H1 (cell line): Measurements from ENCODE around the gene SCO2. TPM values are rescaled to one million over a fixed set of nuclear protein-coding genes. Genes with fewer than 3 reads are reported as not detected.

Experiments
- CTCF ChIA-PET: fragments of 300-600 bp; sonication (Branson Sonifier 250); formaldehyde crosslinking; loops from one replicate; lab custom pipeline; 2021; ENCODE audit not compliant: partially characterized antibody; lab: Charles Lee
- POLR2A ChIA-PET: fragments of 300-600 bp; sonication (Branson Sonifier 250); formaldehyde crosslinking; loops from one replicate; lab custom pipeline; 2021; ENCODE audit warnings: inconsistent platforms; ENCODE audit not compliant: partially characterized antibody; lab: Charles Lee
- DNase-seq, 2 experiments: peaks; one replicate each; pipeline versions ENCODE4 v3.0.0 to v3.0.0-alpha.2; 2010 to 2022; ENCODE audit warnings: low spot score in 2 of 2, low read depth in 1 of 2, mixed read lengths in 1 of 2
- FAIRE-seq: peaks from 2 replicates; lab custom pipeline; 2011; peaks lifted over from hg19 to GRCh38; lab: Jason Lieb, UNC
- H2AFZ ChIP-seq: 2 replicates; pipeline ENCODE4 v1.8.1; 2012; ENCODE audit warnings: low read length, inconsistent platforms
- H2AK5ac ChIP-seq: 2 replicates; pipeline ENCODE4 v1.6.1; 2013; ENCODE audit warnings: low read depth, low read length
- H2BK120ac ChIP-seq: replicated peaks from 2 replicates; pipeline ENCODE3; 2013; ENCODE audit warnings: low read depth, low read length, inconsistent platforms
- H2BK12ac ChIP-seq: 2 replicates; pipeline ENCODE4 v1.6.1; 2013; ENCODE audit warnings: low read depth, low read length
- H2BK15ac ChIP-seq: 2 replicates; pipeline ENCODE4 v1.6.1; 2013; ENCODE audit warnings: low read length
- H2BK20ac ChIP-seq: 2 replicates; pipeline ENCODE4 v1.6.1; 2013; ENCODE audit warnings: low read length
- H2BK5ac ChIP-seq: 2 replicates; pipeline ENCODE4 v1.6.1; 2013; ENCODE audit warnings: low read depth, low read length
- H3K14ac ChIP-seq: 2 replicates; pipeline ENCODE4 v1.6.1; 2013; ENCODE audit warnings: inconsistent platforms; ENCODE audit not compliant: insufficient read length
- H3K18ac ChIP-seq: 2 replicates; pipeline ENCODE4 v1.6.1; 2013; ENCODE audit warnings: low read length; ENCODE audit errors: extremely low read depth
- H3K23ac ChIP-seq: 2 replicates; pipeline ENCODE4 v1.6.1; 2013; ENCODE audit warnings: inconsistent platforms; ENCODE audit not compliant: insufficient read length
- H3K23me2 ChIP-seq: 2 replicates; pipeline ENCODE4 v1.6.1; 2013; ENCODE audit warnings: low read depth, low read length
- H3K27ac ChIP-seq: 2 replicates; pipeline ENCODE4 v1.6.1; 2011; ENCODE audit warnings: low read depth, low read length, inconsistent platforms
- H3K27me3 ChIP-seq, 4 experiments: replicated peaks in 1 of 4; 1 replicate in 1 of 4; 2 replicates in 3 of 4; pipeline versions ENCODE4 v1.6.1 to v1.8.1; 2011 to 2013; ENCODE audit warnings: low read length in 3 of 4, mild to moderate bottlenecking in 3 of 4, inconsistent platforms in 2 of 4, mixed read lengths in 2 of 4, moderate library complexity in 1 of 4; ENCODE audit not compliant: control insufficient read depth in 3 of 4, insufficient read depth in 3 of 4; ENCODE audit errors: extremely low read depth in 1 of 4
- H3K36me3 ChIP-seq, 4 experiments: 2 replicates each; pipeline versions ENCODE4 v1.6.1 to v1.8.1; 2011 to 2013; ENCODE audit warnings: mild to moderate bottlenecking in 4 of 4, low read length in 3 of 4, moderate library complexity in 2 of 4, control low read depth in 1 of 4, inconsistent platforms in 1 of 4; ENCODE audit not compliant: insufficient read depth in 4 of 4, control insufficient read depth in 2 of 4
- H3K4ac ChIP-seq: replicated peaks from 2 replicates; pipeline ENCODE3; 2013; ENCODE audit warnings: low read length, low read depth, mixed read lengths, inconsistent platforms; ENCODE audit not compliant: insufficient read length
- H3K4me1 ChIP-seq, 4 experiments: replicated peaks in 1 of 4; 1 replicate in 1 of 4; 2 replicates in 3 of 4; pipeline versions ENCODE4 v1.6.1 to v1.8.1; 2011 to 2013; ENCODE audit warnings: low read length in 3 of 4, inconsistent platforms in 2 of 4, mixed read lengths in 1 of 4; ENCODE audit not compliant: insufficient read depth in 4 of 4, control insufficient read depth in 3 of 4
- H3K4me2 ChIP-seq, 2 experiments: 2 replicates each; pipeline versions ENCODE4 v1.6.1 to v1.8.1; 2011 to 2013; ENCODE audit warnings: low read depth in 2 of 2, low read length in 2 of 2, control low read depth in 1 of 2, inconsistent platforms in 1 of 2, mild to moderate bottlenecking in 1 of 2; ENCODE audit not compliant: insufficient read depth in 1 of 2
- H3K4me3 ChIP-seq, 4 experiments: fragments of 200-600, 300-600 bp in 1 of 4; sonication (generic), shearing (Covaris generic), sonication (Bioruptor Twin) in 1 of 4; 2 replicates each; pipeline versions ENCODE4 v1.5.1 to v1.8.1; 2011 to 2016; ENCODE audit warnings: low read length in 4 of 4, low read depth in 3 of 4, control low read depth in 2 of 4, inconsistent platforms in 2 of 4, mild to moderate bottlenecking in 2 of 4, mixed read lengths in 1 of 4, moderate library complexity in 1 of 4; ENCODE audit not compliant: insufficient read depth in 2 of 4; ENCODE audit errors: extremely low read depth in 1 of 4
- H3K56ac ChIP-seq: replicated peaks from 2 replicates; pipeline ENCODE3; 2013; ENCODE audit warnings: low read depth, mild to moderate bottlenecking, mixed read lengths, low read length, inconsistent platforms; ENCODE audit not compliant: insufficient read length
- H3K79me1 ChIP-seq: 2 replicates; pipeline ENCODE4 v1.6.1; 2013; ENCODE audit warnings: low read depth, low read length, control low read depth
- H3K79me2 ChIP-seq, 2 experiments: 2 replicates each; pipeline versions ENCODE4 v1.6.1 to v1.8.1; 2012 to 2013; ENCODE audit warnings: low read length in 2 of 2, mild to moderate bottlenecking in 2 of 2, inconsistent platforms in 1 of 2; ENCODE audit not compliant: insufficient read depth in 2 of 2, control insufficient read depth in 1 of 2
- H3K9ac ChIP-seq, 4 experiments: replicated peaks in 1 of 4; 1 replicate in 1 of 4; 2 replicates in 3 of 4; pipeline versions ENCODE4 v1.6.1 to v1.8.1; 2011 to 2013; ENCODE audit warnings: low read depth in 3 of 4, low read length in 3 of 4, control low read depth in 2 of 4, mild to moderate bottlenecking in 2 of 4, moderate library complexity in 2 of 4, inconsistent platforms in 1 of 4; ENCODE audit errors: extremely low read depth in 1 of 4
- H3K9me3 ChIP-seq, 2 experiments: 2 replicates each; pipeline versions ENCODE4 v1.6.1 to v1.8.1; 2012 to 2013; ENCODE audit warnings: mild to moderate bottlenecking in 2 of 2, moderate library complexity in 2 of 2, control low read depth in 1 of 2, inconsistent platforms in 1 of 2, low read depth in 1 of 2, low read length in 1 of 2, mixed read lengths in 1 of 2; ENCODE audit not compliant: insufficient read depth in 2 of 2
- H4K20me1 ChIP-seq, 2 experiments: replicated peaks in 1 of 2; 2 replicates each; pipeline versions ENCODE3 to v1.8.1; 2011 to 2013; ENCODE audit warnings: inconsistent platforms in 2 of 2, low read length in 2 of 2, mild to moderate bottlenecking in 1 of 2; ENCODE audit not compliant: insufficient read depth in 2 of 2, control insufficient read depth in 1 of 2
- H4K5ac ChIP-seq: 2 replicates; pipeline ENCODE4 v1.6.1; 2013; ENCODE audit warnings: low read length, low read depth, mixed read lengths, inconsistent platforms; ENCODE audit not compliant: insufficient read length
- H4K8ac ChIP-seq: 2 replicates; pipeline ENCODE4 v1.8.0; 2013; ENCODE audit warnings: mild to moderate bottlenecking, moderate library complexity, low read length, inconsistent platforms; ENCODE audit not compliant: insufficient read depth; ENCODE audit errors: extremely low read depth
- H4K91ac ChIP-seq: replicated peaks from 2 replicates; pipeline ENCODE3; 2013; ENCODE audit warnings: low read length, mixed read lengths, inconsistent platforms; ENCODE audit not compliant: insufficient read length
- CBX8 ChIP-seq: fragments of 300-800, 300-1000 bp; sonication (generic); IDR thresholded peaks from 2 replicates; pipeline ENCODE4 v1.7.1; 2016; ENCODE audit warnings: low read depth, low read length, borderline replicate concordance
- KDM1A ChIP-seq: fragments of 200-600, 300-600 bp; sonication (generic); IDR thresholded peaks from 2 replicates; pipeline ENCODE4 v1.7.1; 2016; ENCODE audit warnings: mild to moderate bottlenecking, low read length, borderline replicate concordance
- YY1 ChIP-seq: IDR thresholded peaks from 2 replicates; pipeline ENCODE4 v1.6.1; 2011; ENCODE audit warnings: low read depth, mild to moderate bottlenecking, low read length
- WGBS, 2 experiments: shearing (Covaris generic) in 1 of 2; methylation state at CpG; one replicate each; pipeline versions ENCODE4 v1.1.6 to v1.1.7; 2013 to 2015; ENCODE audit warnings: low lambda C conversion rate in 2 of 2, mixed read lengths in 2 of 2, inconsistent platforms in 1 of 2, low coverage in 1 of 2, missing lambda C conversion rate in 1 of 2; ENCODE audit not compliant: insufficient replicate concordance in 2 of 2, insufficient coverage in 1 of 2, insufficient read length in 1 of 2; ENCODE audit errors: extremely low coverage in 1 of 2, missing lambda C conversion rate in 1 of 2; 5-methylcytosine and 5-hydroxymethylcytosine counted together
- polyA plus RNA-seq, 7 experiments: library from polyadenylated mRNA; depleted of rRNA in 3 of 7; stranded (reverse) in 5 of 7; unstranded in 2 of 7; fragments of >200 nt in 5 of 7; fragments of 200-250 nt in 2 of 7; gene quantifications; 1 replicate in 5 of 7; 2 replicates in 1 of 7; 4 replicates in 1 of 7; pipeline versions ENCODE4 v1.2.1 to v1.2.3, GENCODE V29; 2011 to 2013; ENCODE audit warnings: missing spikeins in 2 of 7, mixed read lengths in 2 of 7
- total RNA-seq: library from RNA; stranded (reverse); fragmentation: NEBNext Ultra II Directional; extraction: Animal tissue kit (Norgen Biotek cat#: 25700); gene quantifications from 2 replicates; pipeline ENCODE4 v1.2.1, GENCODE V29; 2021

Gene SCO2
- total and polyA plus RNA-seq, 2 of the 8 experiments (the other 6 are each of a cell fraction or from before 2014, with no cell fraction given) = 2.0 TPM; not detected in 1

GRCh38 chr22:50490531-50491308 lies 34.7 kb downstream of the SCO2 start:
- no peaks in the 10 kb centered on the region for H4K20me1 ChIP-seq
- H3K79me2 ChIP-seq = no peaks in the 10 kb centered on the region
- H3K18ac ChIP-seq = no peak overlapping the region
- no peak overlapping the region for H2BK120ac ChIP-seq
- no peak overlapping the region for H2AK5ac ChIP-seq
- no peak overlapping the region for H3K4me3 ChIP-seq
- no peaks in the 10 kb centered on the region; a peak in 1 of 7 replicates for H3K4me1 ChIP-seq
- ChIA-PET CTCF (interaction anchor here (0.6 to 2.3 kb wide), 5 partner anchors 7 to 43 kb away, joined by 3 to 11 read pairs (median 5); no protein-coding TSS in a partner anchor), POLR2A (interaction anchor here (0.7 to 0.8 kb wide), 2 partner anchors 12 to 13 kb away, joined by 3 read pairs; no protein-coding TSS in a partner anchor)
- no peak overlapping the region for H2BK20ac ChIP-seq
- H4K91ac ChIP-seq = no peak overlapping the region
- no peak overlapping the region for H4K5ac ChIP-seq
- H2AFZ ChIP-seq = no peak overlapping the region
- H3K56ac ChIP-seq = no peak overlapping the region
- H3K27me3 ChIP-seq = peaks cover 0 to 2% (median 0%) of the 10 kb centered on the region in 4 experiments; a peak in 1 of 7 replicates
- H3K4ac ChIP-seq = no peak overlapping the region
- H3K79me1 ChIP-seq = no peaks in the 10 kb centered on the region
- DNase-seq = no peak
- no peak overlapping the region for H2BK5ac ChIP-seq
- no peak overlapping the region for H3K9ac ChIP-seq
- H3K23ac ChIP-seq = no peak overlapping the region
- no peak overlapping the region for H3K4me2 ChIP-seq
- H3K23me2 ChIP-seq = no peaks in the 10 kb centered on the region
- 87% methylated on average over 26 of the region's 27 CpGs; no CpG with 5 or more reads in 1 of the 2 experiments for WGBS, 2 experiments
- H3K9me3 ChIP-seq = no peaks in the 10 kb centered on the region
- FAIRE-seq = no peak
- H3K27ac ChIP-seq = no peak overlapping the region
- H2BK15ac ChIP-seq = no peak overlapping the region
- no peak overlapping the region for H3K14ac ChIP-seq
- H4K8ac ChIP-seq = no peak overlapping the region
- H3K36me3 ChIP-seq = no peaks in the 10 kb centered on the region
- 0 out of 2 replicates have a peak overlapping the region, but pooled peaks have one; percentile 27 for H2BK12ac ChIP-seq
- TF ChIP-seq KDM1A (no peak), CBX8 (no peak), YY1 (no peak)
- TF ChIP-seq, all 59 proteins: peak for 0
